ENCODE measurements around the gene DNAJC25. TPM values are rescaled to one million over a fixed set of nuclear protein-coding genes. Genes with fewer than 3 reads are reported as not detected.

The DNAJC25 gene
- total RNA-seq, 1 donor from 2014 or later, result 12.2 TPM

DNA sequence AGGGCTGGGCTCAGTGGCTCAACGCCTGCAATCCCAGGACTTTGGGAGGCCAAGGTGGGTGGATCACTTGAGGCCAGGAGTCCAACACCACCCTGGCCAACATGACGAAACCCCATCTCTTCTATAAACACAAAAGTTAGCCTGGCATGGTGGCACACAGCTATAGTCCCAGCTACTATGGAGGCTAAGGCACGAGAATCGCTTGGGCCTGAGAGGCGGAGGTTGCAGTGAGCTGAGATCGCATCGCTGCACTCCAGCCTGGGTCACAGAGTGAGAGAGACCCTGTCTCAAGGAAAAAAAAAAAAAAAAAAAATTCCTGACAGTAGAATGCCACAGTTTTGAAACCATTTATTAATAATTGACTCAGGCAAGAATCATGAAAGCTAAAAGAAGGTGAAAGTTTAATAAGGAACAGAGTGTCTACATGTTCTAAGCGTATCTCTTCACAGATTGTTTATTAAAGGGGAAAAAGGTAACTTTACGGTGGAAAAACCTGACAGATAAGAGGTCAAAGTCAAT lies 26.0 kb upstream of the DNAJC25 start:
- Histone ChIP-seq H4K20me1 (ENCODE audit: insufficient read depth, low read length) (no peaks in the 10 kb centered on the region), H3K4me3 (ENCODE audit: insufficient read depth, low read depth, low read length) (no peak overlapping the region), H3K4me1 (ENCODE audit: insufficient read depth, low read length) (no peaks in the 10 kb centered on the region), H3K27me3 (ENCODE audit: insufficient read depth, low read length) (no peaks in the 10 kb centered on the region), H2AFZ (ENCODE audit: low read depth, low read length) (no peak overlapping the region), H3K9ac (ENCODE audit: low read length) (no peak overlapping the region), H3K27ac (ENCODE audit: low read depth, low read length) (no peak overlapping the region), H3K36me3 (ENCODE audit: insufficient read depth, low read length) (no peaks in the 10 kb centered on the region), H3K79me2 (ENCODE audit: insufficient read depth, low read length) (no peaks in the 10 kb centered on the region), H3K4me2 (ENCODE audit: low read length) (no peak overlapping the region), H3K9me3 (ENCODE audit: insufficient read depth, low read depth, low read length) (no peaks in the 10 kb centered on the region)
- no peaks in the 10 kb centered on the region for H3K36me3 Mint-ChIP-seq (ENCODE audit: low read depth, unreplicated experiment)
- no peak for FAIRE-seq
- TF ChIP-seq, protein P1, sequence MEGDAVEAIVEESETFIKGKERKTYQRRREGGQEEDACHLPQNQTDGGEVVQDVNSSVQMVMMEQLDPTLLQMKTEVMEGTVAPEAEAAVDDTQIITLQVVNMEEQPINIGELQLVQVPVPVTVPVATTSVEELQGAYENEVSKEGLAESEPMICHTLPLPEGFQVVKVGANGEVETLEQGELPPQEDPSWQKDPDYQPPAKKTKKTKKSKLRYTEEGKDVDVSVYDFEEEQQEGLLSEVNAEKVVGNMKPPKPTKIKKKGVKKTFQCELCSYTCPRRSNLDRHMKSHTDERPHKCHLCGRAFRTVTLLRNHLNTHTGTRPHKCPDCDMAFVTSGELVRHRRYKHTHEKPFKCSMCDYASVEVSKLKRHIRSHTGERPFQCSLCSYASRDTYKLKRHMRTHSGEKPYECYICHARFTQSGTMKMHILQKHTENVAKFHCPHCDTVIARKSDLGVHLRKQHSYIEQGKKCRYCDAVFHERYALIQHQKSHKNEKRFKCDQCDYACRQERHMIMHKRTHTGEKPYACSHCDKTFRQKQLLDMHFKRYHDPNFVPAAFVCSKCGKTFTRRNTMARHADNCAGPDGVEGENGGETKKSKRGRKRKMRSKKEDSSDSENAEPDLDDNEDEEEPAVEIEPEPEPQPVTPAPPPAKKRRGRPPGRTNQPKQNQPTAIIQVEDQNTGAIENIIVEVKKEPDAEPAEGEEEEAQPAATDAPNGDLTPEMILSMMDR (IDR thresholded peaks at IDR 0.05; ENCODE audit: insufficient read depth, low read depth, low read length), result no peak
- TF ChIP-seq EZH2 (IDR thresholded peaks at IDR 0.05; ENCODE audit: insufficient read depth, low read length), result no peak
- no peaks in the 10 kb centered on the region for H3K4me1 Mint-ChIP-seq (ENCODE audit: low read depth, unreplicated experiment)
- H3K27ac Mint-ChIP-seq (ENCODE audit: unreplicated experiment), result no peak overlapping the region
- H3K4me3 Mint-ChIP-seq (ENCODE audit: unreplicated experiment), result no peak overlapping the region
- no peaks in the 10 kb centered on the region for H3K9me3 Mint-ChIP-seq (ENCODE audit: unreplicated experiment)
- DNase-seq (ENCODE audit: low read depth), result no peak
- H3K27me3 Mint-ChIP-seq (ENCODE audit: low read depth, unreplicated experiment), result peaks cover 3% of the 10 kb centered on the region

DNA sequence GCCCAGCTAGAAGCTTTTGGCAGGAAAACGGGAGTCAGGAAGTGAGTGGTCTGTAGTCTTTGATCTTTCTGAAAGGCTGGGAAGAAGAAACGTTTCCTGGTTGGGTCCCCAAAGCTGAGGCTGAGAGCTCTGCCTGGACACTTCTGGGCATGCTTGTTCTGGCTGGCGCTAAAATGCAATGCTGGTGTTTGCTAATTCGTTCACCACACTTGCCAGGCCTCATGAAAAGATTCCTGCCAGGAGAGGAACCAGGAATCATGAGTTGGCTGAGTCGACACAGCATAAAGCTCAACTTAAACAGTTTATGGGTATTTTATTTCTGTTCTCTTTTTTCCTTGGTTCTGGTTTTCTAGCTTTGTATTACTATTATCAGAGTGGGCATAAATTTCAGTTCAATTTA lies 21.0 kb upstream of the DNAJC25 start:
- Mint-ChIP-seq H3K27me3 (ENCODE audit: low read depth, unreplicated experiment) (peaks cover 12% of the 10 kb centered on the region), H3K4me3 (ENCODE audit: unreplicated experiment) (no peak overlapping the region), H3K36me3 (ENCODE audit: low read depth, unreplicated experiment) (no peaks in the 10 kb centered on the region), H3K9me3 (ENCODE audit: unreplicated experiment) (no peaks in the 10 kb centered on the region), H3K4me1 (ENCODE audit: low read depth, unreplicated experiment) (no peaks in the 10 kb centered on the region), H3K27ac (ENCODE audit: unreplicated experiment) (no peak overlapping the region)
- Histone ChIP-seq H2AFZ (ENCODE audit: low read depth, low read length) (no peak overlapping the region), H3K4me3 (ENCODE audit: insufficient read depth, low read depth, low read length) (no peak overlapping the region), H3K27ac (ENCODE audit: low read depth, low read length) (no peak overlapping the region), H3K4me1 (ENCODE audit: insufficient read depth, low read length) (no peaks in the 10 kb centered on the region), H3K4me2 (ENCODE audit: low read length) (no peak overlapping the region), H3K27me3 (ENCODE audit: insufficient read depth, low read length) (peaks cover 5% of the 10 kb centered on the region), H3K36me3 (ENCODE audit: insufficient read depth, low read length) (no peaks in the 10 kb centered on the region), H3K79me2 (ENCODE audit: insufficient read depth, low read length) (no peaks in the 10 kb centered on the region), H4K20me1 (ENCODE audit: insufficient read depth, low read length) (no peaks in the 10 kb centered on the region), H3K9me3 (ENCODE audit: insufficient read depth, low read depth, low read length) (no peaks in the 10 kb centered on the region), H3K9ac (ENCODE audit: low read length) (no peak overlapping the region)
- no peak for DNase-seq (ENCODE audit: low read depth)
- no peak for FAIRE-seq
- TF ChIP-seq, protein P1 (IDR thresholded peaks at IDR 0.05; ENCODE audit: insufficient read depth, low read depth, low read length), result no peak
- TF ChIP-seq EZH2 (IDR thresholded peaks at IDR 0.05; ENCODE audit: insufficient read depth, low read length), result no peak

DNA sequence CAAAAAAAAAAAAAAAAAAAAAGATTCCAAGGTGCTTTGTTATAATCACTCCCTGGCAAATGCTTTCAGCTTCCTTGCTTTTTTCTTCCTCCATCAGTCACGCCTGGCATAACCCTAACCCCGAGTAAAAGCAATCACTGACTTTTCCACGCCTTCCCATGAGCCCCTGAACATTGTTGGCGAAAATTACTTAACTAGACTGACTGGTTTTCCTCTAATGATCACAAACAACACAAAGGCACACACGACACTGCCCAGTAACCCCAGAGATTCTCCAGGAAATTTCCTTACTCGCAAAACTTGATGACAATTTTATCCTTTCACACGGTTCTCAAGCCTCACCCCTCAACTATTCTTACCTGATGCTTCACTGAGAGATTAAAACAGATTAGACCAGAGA lies 20.3 kb upstream of the DNAJC25 start:
- peaks cover 12% of the 10 kb centered on the region for H3K27me3 Mint-ChIP-seq (ENCODE audit: low read depth, unreplicated experiment)
- FAIRE-seq, result no peak
- H3K9me3 ChIP-seq (ENCODE audit: insufficient read depth, low read depth, low read length), result no peaks in the 10 kb centered on the region

More for the DNA sequence above, 20.3 kb upstream of the DNAJC25 start:
- H3K27ac ChIP-seq (ENCODE audit: low read depth, low read length), result no peak overlapping the region
- Mint-ChIP-seq H3K9me3 (ENCODE audit: unreplicated experiment) (no peaks in the 10 kb centered on the region), H3K36me3 (ENCODE audit: low read depth, unreplicated experiment) (no peaks in the 10 kb centered on the region), H3K4me1 (ENCODE audit: low read depth, unreplicated experiment) (peaks cover 2% of the 10 kb centered on the region), H3K4me3 (ENCODE audit: unreplicated experiment) (no peak overlapping the region), H3K27ac (ENCODE audit: unreplicated experiment) (no peak overlapping the region)
- H3K9ac ChIP-seq (ENCODE audit: low read length), result no peak overlapping the region
- no peak overlapping the region for H3K4me3 ChIP-seq (ENCODE audit: insufficient read depth, low read depth, low read length)
- no peak overlapping the region for H2AFZ ChIP-seq (ENCODE audit: low read depth, low read length)
- TF ChIP-seq, protein P1 (IDR thresholded peaks at IDR 0.05; ENCODE audit: insufficient read depth, low read depth, low read length), result no peak
- TF ChIP-seq EZH2 (IDR thresholded peaks at IDR 0.05; ENCODE audit: insufficient read depth, low read length), result no peak
- H3K4me2 ChIP-seq (ENCODE audit: low read length), result no peak overlapping the region
- no peaks in the 10 kb centered on the region for H3K36me3 ChIP-seq (ENCODE audit: insufficient read depth, low read length)
- no peaks in the 10 kb centered on the region for H3K79me2 ChIP-seq (ENCODE audit: insufficient read depth, low read length)
- no peak for DNase-seq (ENCODE audit: low read depth)
- H3K4me1 ChIP-seq (ENCODE audit: insufficient read depth, low read length), result no peaks in the 10 kb centered on the region
- no peaks in the 10 kb centered on the region for H4K20me1 ChIP-seq (ENCODE audit: insufficient read depth, low read length)
- H3K27me3 ChIP-seq (ENCODE audit: insufficient read depth, low read length), result peaks cover 5% of the 10 kb centered on the region
